ENCODE data around the gene KLHDC7A.
"Not testable (repeated sequence)": the region's sequence is repeated elsewhere in the genome, so short reads cannot be mapped to it uniquely, and the experiment has no call there.

Gene KLHDC7A

GRCh38 chr1:18480315-18481189 lies at the start of gene KLHDC7A:
KLHDC7A (plus strand) TSS chr1:18480930; CDS start chr1:18480982, 52 bp downstream.
- no peak for FAIRE-seq

GRCh38 chr1:18434041-18434440 lies 46.7 kb upstream of the KLHDC7A start:
- no peak for FAIRE-seq

GRCh38 chr1:18440385-18441226 lies 40.1 kb upstream of the KLHDC7A start:
- FAIRE-seq: no peak

- no peak for FAIRE-seq
Observed at GRCh38 chr1:18443587-18444520, 36.9 kb upstream of the KLHDC7A start.

- no peak for FAIRE-seq
Observed at GRCh38 chr1:18444563-18444962, 36.2 kb upstream of the KLHDC7A start.

GRCh38 chr1:18446751-18447150 lies 34.0 kb upstream of the KLHDC7A start:
- no peak for FAIRE-seq

GRCh38 chr1:18447509-18448220 lies 33.1 kb upstream of the KLHDC7A start:
- FAIRE-seq: no peak

- no peak for FAIRE-seq
Observed at GRCh38 chr1:18448889-18449288, 31.8 kb upstream of the KLHDC7A start.

GRCh38 chr1:18452550-18452949 lies 28.2 kb upstream of the KLHDC7A start:
- FAIRE-seq: no peak

GRCh38 chr1:18458133-18459092 lies 22.3 kb upstream of the KLHDC7A start:
- no peak for FAIRE-seq

- no peak for FAIRE-seq
Observed at GRCh38 chr1:18461656-18462055, 19.1 kb upstream of the KLHDC7A start.

- not testable (repeated sequence) for FAIRE-seq
Observed at GRCh38 chr1:18462517-18462916, 18.2 kb upstream of the KLHDC7A start.

GRCh38 chr1:18463063-18463462 lies 17.7 kb upstream of the KLHDC7A start:
- no peak for FAIRE-seq

- no peak for FAIRE-seq
Observed at GRCh38 chr1:18463984-18464664, 16.6 kb upstream of the KLHDC7A start.

- FAIRE-seq: no peak
Observed at GRCh38 chr1:18464665-18465050, 16.1 kb upstream of the KLHDC7A start.

- no peak for FAIRE-seq
Observed at GRCh38 chr1:18466676-18467075, 14.1 kb upstream of the KLHDC7A start.

- no peak for FAIRE-seq
Observed at GRCh38 chr1:18468570-18468969, 12.2 kb upstream of the KLHDC7A start.

GRCh38 chr1:18469514-18469913 lies 11.2 kb upstream of the KLHDC7A start:
- no peak for FAIRE-seq

- no peak for FAIRE-seq
Observed at GRCh38 chr1:18470671-18471355, 9.9 kb upstream of the KLHDC7A start.

Data from G401.6 (cell line).